ENCODE measurements around the gene RBPJL.

DNA sequence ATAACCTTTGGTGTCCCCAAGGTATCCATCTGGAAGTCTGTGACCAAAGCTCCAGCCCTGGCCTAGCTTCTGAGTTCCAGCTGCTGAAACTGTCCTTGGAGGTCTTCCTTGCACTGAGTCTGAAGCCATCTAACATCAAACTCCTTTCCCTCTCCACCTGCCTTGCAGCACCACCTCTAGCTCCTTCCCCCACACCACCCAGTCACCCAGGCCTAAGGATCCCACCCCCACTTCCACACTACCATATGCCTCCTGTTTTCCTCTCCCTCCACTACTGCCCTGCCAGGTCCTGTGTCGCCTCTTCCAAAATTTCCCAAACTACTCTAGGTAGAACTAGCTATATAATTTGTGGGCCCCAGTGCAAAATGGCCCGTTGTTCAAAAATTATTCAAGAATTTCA is 12.3 kb downstream of the RBPJL start:
- TF ChIP-seq TAF1 (CRISPR knock-in tag; IDR thresholded peaks at IDR 0.05) (no peak), POLR2A (IDR thresholded peaks at IDR 0.05; ENCODE audit: insufficient read depth in 1 of 2, low read depth in 2 of 2, low read length in 2 of 2) (no peak), E2F1 (CRISPR knock-in tag; IDR thresholded peaks at IDR 0.05) (no peak), GATA4 (IDR thresholded peaks at IDR 0.05; ENCODE audit: borderline replicate concordance, low read depth) (no peak), CTCF (CRISPR knock-in tag; IDR thresholded peaks at IDR 0.05) (no peak), ZNF121 (CRISPR knock-in tag; IDR thresholded peaks at IDR 0.05) (no peak), ZNF251 (CRISPR knock-in tag; IDR thresholded peaks at IDR 0.05) (no peak), RFXANK (CRISPR knock-in tag; IDR thresholded peaks at IDR 0.05) (no peak), REXO4 (CRISPR knock-in tag; IDR thresholded peaks at IDR 0.05; ENCODE audit: borderline replicate concordance) (no peak), MAZ (IDR thresholded peaks at IDR 0.05; ENCODE audit: borderline replicate concordance, low read depth, low read length) (no peak), MAZ (CRISPR knock-in tag; IDR thresholded peaks at IDR 0.05; ENCODE audit: low read depth) (no peak)
- TF ChIP-seq, protein P1, sequence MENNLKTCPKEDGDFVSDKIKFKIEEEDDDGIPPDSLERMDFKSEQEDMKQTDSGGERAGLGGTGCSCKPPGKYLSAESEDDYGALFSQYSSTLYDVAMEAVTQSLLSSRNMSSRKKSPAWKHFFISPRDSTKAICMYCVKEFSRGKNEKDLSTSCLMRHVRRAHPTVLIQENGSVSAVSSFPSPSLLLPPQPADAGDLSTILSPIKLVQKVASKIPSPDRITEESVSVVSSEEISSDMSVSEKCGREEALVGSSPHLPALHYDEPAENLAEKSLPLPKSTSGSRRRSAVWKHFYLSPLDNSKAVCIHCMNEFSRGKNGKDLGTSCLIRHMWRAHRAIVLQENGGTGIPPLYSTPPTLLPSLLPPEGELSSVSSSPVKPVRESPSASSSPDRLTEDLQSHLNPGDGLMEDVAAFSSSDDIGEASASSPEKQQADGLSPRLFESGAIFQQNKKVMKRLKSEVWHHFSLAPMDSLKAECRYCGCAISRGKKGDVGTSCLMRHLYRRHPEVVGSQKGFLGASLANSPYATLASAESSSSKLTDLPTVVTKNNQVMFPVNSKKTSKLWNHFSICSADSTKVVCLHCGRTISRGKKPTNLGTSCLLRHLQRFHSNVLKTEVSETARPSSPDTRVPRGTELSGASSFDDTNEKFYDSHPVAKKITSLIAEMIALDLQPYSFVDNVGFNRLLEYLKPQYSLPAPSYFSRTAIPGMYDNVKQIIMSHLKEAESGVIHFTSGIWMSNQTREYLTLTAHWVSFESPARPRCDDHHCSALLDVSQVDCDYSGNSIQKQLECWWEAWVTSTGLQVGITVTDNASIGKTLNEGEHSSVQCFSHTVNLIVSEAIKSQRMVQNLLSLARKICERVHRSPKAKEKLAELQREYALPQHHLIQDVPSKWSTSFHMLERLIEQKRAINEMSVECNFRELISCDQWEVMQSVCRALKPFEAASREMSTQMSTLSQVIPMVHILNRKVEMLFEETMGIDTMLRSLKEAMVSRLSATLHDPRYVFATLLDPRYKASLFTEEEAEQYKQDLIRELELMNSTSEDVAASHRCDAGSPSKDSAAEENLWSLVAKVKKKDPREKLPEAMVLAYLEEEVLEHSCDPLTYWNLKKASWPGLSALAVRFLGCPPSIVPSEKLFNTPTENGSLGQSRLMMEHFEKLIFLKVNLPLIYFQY (CRISPR knock-in tag; IDR thresholded peaks at IDR 0.05; ENCODE audit: borderline replicate concordance): no peak

All from HepG2 (cell line).